Dermis microvascular lymphatic vessel endothelial cell (primary cell): ENCODE results near the gene APBB2. TPM values are rescaled to one million over a fixed set of nuclear protein-coding genes. Genes with fewer than 3 reads are reported as not detected.
"Not testable (repeated sequence)": the region's sequence is repeated elsewhere in the genome, so short reads cannot be mapped to it uniquely, and the experiment has no call there.

Experiments used
- DNase-seq, 2 donors: peaks; one replicate each; pipeline versions ENCODE4 v3.0.0 to v3.0.0-alpha.2; 2010; ENCODE audit warnings: low read depth in 2 of 2
- total RNA-seq: library from RNA; depleted of rRNA; stranded (reverse); fragments of >200 nt; gene quantifications from 2 replicates; pipeline ENCODE4 v1.2.1, GENCODE V29; 2014

APBB2 gene
- total RNA-seq, 1 donor from 2014 or later, result 30.9 TPM

DNA sequence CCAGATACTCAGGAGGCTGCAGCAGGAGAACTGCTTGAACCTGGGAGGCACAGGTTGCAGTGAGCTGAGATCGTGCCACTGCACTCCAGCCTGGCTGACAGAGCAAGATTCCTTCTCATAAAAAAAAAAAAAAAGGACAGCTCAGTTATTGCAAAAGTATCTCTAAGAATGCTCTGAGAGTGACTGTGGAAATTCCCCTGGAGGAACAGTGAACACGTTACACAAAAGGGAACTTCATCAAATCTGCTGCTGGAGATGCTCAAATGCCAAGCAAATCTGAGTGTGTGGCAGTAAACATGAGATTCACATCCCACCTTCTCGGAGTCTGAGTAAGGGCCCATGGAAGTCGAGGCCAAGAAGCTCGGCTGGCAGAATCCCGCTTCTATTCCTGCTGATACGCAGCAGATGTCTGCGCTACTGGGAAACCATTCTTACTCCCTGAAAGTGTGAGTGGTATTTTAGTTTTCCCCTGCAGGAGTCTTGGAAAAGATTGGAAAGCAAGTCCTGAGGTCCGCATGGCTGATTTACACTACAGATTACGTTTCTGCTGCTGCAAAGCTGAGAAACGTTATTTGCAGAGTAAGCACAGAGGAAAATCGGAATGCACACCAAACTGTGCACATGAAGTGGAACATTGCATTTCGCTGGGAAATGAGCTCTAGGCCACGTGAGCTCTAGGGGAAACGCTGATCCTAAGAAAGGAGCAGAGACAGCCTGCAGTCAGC is 301.7 kb downstream of the APBB2 start:
- no peak for DNase-seq

DNA sequence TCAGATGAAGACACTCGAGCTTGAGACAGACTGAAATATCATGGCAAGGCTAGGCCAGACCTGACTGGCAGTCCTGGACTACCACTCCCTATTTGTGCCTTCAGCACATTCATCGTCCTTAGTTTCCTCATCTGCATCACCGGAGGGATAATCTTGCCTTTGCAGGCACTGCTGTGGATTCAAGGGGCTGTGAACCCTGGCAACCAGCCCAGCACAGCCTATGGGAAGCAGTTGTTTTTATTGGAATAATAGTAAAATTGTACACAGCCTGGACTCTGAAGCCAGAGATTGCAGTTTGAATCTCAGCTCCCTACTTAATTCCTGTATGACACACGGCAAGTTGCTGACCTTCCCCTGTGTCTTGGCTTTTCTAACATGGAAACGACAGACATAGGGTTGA is 303.6 kb downstream of the APBB2 start:
- peak; percentile 94 to 98 for DNase-seq

DNA sequence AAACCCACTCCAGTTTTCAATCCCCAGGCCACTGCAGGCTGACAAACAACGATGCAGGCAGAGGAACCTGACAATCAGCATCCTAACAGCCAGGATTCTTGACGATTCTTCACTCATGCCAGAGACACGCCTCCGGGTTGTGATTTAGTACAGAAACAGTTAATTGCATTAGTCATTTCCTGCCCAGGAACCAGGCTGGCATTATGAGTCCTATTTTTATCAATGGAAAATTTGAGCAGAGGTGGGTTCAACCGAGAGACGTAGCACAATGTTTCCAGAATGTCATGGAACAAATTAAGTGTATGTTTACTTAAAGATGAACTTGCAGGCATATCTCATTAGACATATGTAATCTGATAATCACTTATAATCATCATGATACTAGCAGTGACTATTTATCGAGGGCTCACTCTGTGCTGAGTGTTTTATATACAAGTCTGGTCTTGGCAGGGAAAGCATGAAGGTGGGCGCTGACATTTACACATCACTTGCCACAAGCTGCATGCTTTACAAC is 304.9 kb downstream of the APBB2 start:
- peak; percentile 94 to 95 for DNase-seq

DNA sequence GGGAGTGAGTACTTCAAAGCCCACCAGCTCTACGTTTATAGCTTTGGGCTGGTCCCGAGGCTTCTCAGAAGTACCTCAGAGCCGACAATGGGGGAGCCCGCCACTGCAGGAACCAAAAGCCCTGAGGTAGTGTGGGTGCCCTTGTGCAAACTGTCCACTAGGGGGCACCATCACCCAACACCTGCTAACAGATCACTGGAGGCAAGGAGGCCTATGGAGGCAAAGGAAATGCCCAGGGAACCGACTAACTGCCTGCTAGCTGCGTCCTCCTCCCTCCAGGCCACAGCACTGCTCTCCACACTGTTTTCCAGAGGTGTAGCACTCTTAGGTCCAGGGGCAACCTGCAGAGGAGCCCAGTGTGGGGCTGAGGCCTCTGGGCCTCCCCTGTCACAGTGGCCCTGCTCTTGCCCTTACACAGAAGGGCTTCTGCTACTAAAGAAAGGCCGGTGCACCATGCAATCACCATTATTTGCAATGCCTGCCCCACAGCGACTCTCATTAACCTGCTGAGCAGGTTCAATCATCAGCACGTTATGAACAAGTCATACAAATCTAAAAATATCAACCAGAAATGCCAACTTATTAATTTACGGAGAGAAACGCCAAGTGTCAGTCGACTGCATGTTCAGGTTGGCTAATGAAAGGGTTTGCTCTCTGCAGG is 305.5 kb downstream of the APBB2 start:
- DNase-seq, result peak; percentile 79 to 90

DNA sequence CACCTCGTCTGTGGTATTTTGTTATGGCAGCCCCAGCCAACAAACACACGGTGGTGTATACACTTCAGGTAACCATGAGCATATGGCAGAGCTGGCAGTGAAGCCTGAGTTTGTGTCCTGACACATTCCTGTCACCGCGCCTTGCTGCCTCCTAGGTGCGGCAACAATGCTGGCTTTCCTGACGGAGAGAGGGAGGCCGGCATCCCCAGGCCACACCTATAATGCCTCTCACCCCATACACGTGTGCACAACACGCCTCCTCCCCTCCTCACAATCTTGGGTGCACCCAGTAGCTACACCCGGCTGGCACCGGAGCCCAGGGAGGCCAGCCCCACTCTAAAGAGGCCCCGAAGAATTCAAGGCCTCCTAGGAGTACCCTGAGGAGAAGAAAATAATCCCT is 306.0 kb downstream of the APBB2 start:
- DNase-seq, result no peak

DNA sequence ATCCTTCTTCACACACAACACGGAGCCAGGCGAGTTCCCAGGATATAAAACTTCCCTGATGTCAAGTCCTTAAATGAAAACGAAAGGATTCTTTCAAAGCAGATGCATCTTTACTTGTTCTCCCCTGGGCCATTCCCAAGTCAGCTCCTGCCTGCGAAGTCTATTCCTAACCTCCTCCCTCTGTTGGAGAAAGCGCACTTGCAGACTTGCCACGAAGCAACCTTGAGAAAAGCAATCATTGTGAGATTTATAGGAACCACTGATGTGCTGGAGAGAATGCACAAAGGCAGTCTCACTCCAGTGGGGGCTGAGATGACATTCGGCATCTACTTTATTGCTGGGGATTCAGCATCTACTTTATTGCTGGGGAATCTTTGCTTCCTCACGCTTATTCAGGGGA is 308.9 kb downstream of the APBB2 start:
- DNase-seq, result no peak

DNA sequence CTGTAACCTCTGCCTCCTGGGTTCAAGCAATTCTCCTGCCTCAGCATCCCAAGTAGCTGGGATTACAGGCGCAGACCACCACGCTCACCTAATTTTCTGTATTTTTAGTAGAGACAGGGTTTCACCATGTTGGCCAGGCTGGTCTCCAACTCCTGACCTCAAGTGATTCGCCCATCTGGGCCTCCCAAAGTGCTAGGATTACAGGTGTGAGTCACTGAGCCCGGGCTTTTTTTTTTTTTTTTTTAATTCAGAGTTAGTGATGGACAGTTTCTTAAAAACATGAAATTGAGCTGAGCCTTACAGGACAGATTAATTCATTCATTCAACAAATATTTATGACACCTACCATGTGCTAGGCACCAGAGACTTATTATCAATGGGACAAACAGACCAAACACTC is 313.8 kb downstream of the APBB2 start:
- DNase-seq, result not testable (repeated sequence)

DNA sequence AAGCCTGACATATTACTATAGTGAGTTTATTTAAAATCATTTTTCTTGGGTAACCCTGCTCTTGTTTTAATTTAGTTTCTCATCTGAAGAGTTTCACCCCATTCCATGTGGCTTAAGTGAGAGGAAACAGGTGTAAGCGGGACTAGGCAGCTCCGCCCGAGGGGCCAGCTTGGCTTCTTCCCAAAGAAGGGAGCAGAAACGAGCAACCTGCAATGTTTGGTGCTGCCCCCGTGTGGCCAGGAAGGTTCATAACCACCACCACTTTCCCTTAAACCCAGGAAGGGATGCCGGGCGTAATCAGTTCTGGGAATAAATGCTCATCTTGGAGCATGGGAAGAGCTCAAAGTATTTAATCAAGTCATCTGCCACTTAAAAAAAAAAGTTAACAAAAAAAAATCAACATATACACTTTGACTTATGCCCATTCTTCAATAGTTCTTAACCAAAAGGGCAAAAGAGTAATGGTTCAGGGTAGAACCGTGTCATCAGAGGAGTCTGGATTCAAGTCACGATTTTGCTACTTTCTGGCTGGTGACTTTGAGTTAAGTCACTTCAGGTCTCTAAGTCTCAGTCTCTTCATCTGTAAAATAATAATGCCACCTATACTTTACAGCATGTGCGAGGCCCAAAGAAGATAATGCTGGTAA is 316.7 kb downstream of the APBB2 start:
- peak; percentile 52 to 69 for DNase-seq

DNA sequence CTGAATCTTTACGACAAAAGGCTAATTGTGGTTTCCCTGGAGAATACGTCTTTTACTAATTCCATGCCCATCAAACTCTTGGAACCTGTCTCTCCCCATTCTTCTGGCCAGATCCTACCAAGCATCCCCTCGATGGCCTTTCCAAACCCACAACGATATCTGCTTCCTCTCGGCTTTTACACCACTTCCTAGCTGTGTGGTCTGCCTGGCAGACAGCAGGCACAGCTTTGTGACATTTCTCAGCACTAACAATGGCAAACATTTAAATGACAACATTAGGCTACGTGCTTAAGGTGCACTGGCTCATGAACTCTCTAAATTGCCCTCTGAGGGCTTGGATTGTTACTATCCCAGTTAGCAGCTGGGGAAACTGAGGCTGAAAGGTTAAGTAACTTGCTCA is 323.6 kb downstream of the APBB2 start:
- no peak for DNase-seq

DNA sequence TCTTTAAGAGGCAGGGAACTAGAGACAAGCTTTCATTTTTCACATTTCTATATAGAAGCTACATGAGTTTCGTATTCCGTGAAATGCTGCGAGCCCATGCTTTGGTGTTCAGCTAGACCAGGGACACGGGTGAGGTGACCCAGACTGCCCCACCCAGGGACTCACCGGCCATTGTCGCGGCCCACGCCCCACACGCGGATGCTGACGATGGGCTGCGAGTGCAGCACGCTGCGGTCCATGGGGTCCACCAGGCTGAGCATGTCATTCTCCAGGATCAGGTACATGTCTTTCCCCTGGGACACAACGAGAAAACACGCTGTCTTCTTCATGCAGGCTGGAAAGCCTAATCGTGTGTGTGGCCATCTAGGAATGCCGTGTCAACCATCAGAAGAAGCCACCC is 324.1 kb downstream of the APBB2 start:
- DNase-seq, result no peak

DNA sequence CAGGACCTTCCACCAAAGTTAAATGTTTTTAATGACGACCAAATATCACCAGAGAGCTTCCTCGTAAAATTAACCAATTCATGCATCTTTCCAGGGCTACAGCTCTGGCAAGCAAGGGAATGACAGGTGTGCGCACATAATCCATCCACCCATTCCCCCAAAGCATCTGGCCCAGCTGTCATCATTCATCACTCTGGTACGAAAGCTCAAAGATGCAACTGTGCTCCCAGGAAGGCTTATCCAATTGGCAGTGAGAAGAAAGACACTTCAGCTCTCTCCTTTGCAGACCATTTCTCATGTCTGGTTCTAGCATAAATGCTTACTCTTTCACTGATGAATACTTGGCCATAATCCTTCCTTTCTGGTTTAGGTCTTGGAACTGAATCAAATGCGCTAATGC is 325.4 kb downstream of the APBB2 start:
- DNase-seq, result no peak

DNA sequence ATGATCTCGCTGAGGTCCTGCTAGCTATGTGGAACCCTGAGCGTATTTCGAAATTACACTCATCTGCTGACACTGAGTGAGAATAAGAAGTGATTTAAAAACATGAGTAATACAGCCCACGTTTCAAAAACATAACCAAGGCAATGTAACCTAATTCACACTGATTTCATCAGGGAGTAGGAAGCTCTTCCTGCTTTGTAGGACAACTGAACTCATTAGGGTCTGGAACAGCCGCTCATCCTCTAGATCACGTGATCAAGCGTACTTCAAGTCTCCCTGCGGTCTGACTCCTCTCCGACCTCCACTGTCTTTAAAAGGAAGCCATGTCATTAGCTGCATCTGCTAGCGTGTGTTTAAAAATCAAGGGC is 326.6 kb downstream of the APBB2 start:
- DNase-seq, result no peak

DNA sequence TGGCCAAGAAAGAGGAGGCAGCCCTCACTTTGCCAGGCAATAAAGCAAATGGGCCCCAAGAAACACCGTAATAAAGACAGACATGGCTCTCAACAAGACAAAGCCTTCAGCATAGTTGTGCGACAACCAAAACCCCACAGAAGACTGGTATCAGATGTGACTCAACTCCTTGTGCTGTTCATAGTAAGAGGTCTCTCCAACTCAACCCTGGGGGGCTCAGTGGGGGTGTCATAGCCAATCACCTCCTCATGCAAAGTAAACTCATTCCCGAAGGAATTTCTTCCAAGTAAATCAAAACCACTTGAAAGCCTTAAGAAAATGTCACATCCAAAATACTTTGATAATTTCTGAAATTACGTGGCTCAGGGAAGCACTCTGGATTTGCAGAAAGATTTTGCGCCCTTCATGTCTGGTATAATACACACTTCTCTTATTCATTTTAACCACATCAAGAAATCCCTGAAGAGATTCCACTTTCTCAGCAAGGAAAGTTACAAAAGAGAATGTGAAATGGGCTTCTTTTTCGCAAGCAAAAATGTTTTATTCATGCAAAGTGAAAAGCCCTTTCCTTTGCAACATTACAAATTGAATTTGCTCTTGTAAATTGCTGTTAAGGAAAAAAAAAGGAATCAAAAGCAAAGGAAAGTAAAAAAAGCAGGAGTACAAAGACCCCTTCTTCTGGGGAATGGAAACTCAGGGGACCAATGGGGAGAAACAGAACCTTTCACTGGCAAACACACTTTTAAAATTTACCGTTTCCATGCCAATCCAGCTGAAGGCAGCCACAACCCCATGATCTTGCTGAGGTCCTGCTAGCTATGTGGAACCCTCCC is 327.2 kb downstream of the APBB2 start:
- DNase-seq, result no peak

DNA sequence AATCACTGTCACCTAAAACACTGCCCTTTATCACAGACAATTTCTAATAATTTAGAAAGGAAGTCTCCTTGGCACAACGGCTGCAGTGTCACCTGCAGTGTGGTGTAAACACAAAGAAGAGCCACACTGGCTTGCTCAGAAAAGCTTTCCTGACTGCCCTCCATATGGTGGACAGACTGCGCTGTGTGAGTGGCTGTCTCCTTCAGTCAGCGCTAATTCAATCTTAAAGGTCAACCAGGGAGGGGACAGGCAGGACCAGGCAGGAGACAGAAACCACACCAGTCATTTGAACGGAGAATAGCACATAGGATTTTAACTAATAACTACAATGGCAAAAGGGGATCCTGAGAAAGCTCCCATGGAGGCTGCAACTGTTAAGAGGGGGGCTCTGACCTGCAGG is 332.5 kb downstream of the APBB2 start:
- no peak for DNase-seq

DNA sequence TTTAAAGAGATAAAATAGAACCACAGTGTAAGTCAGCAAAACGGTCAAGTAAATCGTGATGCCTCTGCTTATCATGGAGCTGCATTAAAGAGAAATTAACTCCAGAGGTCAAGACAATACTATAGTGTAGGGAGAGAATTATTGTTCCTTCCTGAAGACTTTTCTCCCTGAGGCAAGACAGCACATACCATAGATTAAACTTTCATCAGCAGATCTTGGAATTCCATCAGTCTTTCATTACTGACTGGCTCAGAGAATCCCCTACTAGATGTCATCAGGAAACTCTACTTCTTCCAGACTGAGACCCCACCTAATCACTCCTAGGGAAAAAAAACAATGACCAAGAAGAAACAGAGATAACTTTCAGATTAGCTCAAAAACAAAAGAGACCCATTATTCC is 333.2 kb downstream of the APBB2 start:
- DNase-seq, result no peak

DNA sequence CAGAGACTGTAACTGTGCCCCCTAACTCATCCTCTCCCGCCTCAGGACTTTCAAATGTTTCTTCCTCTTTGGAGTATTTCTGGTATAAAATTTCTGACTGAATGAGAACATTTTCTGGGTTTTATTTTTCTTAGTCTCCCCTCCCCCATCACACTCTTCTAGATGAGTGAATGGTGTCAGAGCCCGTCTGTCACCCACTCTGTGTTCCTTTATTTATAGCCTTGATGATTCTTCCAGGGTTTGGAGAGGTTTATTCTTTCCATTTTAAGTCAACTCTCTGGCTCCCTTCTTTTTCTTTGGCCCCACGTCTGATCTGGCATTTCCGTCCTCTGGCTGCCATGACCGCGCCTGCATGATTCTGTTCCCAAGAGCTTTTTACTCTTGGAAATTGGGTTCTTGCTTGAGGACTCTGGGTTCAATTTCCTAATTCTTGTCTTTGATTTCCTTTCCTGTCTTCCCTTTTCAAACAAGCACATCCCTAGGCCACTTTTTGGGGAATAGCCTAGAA is 335.7 kb downstream of the APBB2 start:
- DNase-seq, result no peak

DNA sequence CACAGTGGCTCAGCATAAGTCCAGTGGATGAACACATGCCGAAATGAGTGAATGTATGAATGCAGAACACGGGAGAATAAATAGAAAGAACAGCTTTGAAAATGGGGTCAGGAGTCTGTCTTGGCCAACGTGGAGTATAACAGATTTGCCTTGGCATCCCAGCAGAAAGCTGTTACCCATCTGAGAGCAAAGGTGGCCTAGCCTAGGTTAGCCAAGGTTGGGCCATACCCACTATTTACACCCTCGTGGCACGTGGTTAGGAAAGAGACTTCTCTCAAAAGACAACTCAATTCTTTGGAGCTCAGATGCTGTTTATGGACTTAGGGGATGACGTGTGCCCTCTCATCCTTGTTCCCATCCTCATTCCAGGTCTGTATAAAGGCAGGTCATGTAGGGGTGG is 337.3 kb downstream of the APBB2 start:
- no peak for DNase-seq

DNA sequence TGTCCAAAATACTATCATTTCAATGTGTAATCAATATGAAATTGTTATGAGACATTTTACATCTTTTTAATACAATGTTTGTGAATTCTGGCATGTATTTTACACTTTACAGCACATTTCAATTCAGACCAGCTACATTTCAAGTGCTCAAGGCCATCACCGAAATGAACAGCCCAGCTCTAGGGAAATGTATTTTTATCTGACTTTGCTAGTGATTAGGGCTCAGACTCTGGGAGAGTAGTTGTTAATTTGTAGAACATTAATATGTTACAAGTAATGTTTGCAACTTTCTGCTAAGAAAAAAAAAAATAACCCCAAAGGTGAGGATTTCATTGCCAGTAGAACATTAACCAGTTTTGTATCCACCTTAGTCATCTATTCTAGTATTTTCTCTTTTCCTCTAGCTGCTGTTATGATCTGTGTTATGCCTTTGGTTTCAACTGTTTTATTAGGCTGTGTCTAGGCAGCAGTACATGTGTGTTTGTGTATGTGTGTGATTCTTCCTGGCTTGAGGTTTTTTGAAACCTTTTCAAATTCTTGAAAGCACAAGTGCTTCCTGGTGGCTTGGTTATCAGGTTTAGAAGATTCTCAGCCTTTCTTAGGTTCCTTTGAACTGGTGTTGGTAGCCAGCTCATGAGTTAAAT is 338.7 kb downstream of the APBB2 start:
- no peak for DNase-seq

DNA sequence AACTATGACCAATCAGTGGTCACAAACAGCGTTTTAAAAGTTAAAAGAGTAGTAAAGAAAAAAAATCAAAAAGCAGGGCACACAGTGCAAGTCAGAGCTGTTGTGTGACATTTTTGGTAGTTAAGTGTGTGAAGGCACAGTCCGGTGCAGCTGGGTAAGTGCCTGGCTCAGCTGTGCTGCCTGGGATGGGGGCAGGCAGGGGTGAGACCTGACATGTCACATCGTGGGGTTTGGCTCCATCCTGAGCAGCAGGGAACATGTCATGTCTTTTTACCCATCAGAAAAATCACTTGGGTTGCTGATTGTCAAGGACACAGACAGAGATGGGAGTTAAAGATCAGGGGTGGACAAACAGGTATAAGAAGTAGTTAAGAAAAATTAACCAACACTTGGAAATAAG is 339.4 kb downstream of the APBB2 start:
- DNase-seq, result no peak

DNA sequence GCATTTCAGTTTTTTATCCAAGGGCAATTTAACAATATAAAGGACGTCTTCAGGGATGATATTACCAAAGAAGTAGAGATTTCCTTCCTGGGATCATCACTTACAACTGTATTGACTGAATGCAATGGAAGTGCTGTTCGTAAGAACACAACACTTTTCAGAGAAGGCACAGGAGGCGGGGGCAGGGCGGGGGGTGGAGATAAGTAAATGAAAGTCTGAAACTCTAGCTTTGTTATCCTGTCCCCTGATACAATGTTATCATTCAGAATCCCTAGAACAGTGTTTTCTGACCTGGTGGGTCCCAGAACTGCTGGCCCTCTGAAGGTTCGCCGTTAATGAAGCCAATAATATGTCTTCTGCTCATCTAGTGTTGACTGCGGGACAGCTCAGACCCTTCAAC is 340.0 kb downstream of the APBB2 start:
- no peak for DNase-seq

DNA sequence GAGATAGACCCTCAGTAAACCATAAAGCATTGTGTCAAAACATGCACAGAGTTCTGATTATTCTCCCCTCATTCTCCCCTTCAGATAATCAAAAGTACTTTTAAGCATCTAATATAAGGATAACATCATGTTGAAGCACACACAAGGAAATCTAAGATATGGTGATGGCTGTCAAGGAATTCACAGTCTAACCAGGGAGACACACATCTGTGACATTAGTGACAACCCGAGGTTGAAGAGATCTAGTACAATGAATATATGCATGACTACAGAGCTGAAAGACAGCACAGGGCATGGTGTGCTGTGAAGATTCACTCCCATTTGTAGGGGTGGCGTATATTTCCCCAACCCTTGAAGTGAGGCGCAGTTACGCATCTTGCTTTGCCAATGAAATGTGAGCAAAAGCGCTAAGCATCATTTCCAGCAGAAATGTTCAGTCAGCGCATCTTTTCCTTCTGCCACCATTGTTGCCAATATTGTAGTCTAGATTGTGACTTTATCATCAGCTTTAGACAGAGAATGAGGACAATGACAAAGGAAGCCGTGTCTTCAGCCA is 342.6 kb downstream of the APBB2 start:
- DNase-seq, result no peak
